ENCODE measurements around the gene BICC1. TPM values are rescaled to one million over a fixed set of nuclear protein-coding genes. Genes with fewer than 3 reads are reported as not detected.

The BICC1 gene
- total RNA-seq, 1 donor from 2014 or later: 17.0 TPM

DNA sequence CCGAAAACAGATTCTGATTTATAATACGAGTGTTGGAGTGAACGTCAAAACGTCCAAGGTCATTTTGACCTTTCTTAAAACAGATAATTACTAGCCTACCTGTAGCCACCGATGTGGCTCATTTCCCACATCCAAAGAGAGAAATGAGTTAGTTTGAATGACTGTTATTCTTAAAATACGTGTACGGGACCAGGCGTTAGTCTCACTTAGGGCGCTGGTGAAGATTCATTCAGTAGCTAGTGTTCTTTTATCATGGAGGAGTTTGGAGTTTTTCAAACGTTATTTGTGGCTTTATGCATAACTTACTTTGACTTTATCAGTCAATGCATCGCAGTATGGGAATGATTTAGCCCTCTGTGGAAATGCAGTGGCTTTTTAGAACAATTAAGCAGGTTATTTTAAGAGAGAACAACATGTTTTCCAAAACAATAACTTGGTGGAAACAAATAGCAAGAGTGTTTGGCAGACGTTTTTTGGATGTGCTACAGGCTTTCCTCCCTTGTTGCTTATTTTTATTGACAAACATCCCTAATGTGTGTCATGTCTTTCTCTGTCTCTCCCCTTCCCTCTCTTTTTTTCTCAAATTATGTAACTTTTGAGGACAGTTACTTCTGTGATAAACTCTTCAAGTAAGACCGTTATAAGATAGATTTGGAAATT is 1.6 kb downstream of the BICC1 start:
- no peak for DNase-seq (ENCODE audit: low spot score)

DNA sequence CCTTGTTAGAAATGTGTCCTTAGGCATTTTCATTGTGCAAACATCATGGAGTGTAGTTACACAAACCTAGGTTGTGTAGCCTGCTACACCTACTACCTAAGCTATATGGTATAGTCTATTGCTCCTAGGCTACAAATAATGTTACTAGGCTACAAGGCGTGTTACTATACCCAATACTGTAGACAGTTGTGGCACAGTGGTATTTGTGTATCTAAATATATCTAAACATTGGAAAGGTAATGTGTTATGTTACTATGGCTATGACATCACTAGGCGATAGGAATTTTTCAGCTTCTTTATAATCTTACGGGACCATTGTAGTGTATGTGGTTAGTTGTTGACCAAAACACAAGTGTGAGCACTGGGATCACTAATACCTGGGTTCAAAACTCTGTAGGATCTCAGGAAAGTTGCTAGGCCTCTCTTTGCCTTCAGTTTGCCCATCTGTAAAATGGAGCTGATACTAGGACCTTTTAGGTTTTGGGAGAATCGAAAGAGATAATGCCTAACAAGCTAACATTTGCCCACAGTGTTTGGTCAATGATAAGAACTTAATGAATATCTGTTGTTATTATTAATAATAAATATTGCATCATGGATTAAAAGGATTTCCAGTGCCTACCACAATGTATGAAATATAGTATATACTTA is 2.7 kb downstream of the BICC1 start:
- no peak for DNase-seq (ENCODE audit: low spot score)

DNA sequence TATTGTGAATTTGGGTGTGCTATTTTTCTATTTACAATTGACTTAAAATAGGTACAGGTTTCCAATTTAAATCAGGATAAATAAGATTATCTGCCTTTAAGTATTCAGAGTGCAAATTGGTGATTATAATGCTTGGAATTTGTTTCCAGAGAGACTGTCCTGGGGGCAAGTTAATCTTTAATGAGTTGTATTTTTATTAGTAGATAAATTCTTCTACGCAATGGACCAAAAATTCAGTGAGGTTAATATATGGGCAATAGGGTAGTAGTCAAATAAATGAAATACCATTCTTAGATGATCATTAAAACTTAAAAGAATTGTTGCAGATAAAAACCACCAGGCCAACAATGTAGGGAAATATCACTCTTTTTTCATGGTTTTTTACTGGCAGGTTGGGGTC is 3.4 kb downstream of the BICC1 start:
- DNase-seq (ENCODE audit: low spot score): no peak

DNA sequence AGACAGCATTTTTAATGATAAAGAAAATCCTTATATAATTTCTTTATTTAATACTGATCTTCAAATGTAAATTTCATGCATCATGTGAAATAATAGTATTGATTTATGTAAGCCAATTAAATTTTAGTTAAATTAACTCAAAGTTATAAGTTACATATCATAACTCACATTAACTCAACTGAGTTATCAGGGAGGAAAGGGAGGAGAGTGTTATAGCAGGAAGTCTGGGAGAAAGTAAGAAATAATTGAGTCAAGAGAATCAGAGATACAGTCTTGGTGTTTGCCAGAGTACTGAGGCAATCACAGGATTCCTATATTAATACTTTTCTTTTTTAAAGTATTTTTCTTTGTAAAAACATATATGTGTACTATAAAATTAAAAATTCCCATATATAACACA is 4.0 kb downstream of the BICC1 start:
- DNase-seq (ENCODE audit: low spot score): no peak

DNA sequence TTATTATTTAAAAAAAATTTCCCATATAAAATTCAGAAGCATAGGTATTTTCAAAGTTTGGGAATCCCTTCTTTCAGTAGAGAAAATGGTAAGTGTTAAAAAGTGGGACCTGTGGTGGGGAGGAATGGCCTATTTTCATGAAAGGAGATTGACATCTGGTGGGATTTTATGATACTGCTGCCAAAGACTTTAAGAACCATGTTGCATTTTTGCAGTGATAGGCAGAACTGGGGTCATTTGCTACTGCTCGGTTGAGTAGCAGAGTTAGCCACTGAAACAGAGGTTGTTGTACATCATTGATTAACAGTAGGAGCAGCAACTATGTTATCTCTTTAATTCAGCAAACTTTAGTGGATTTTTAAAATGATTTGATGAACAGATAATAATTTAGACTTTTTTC is 4.4 kb downstream of the BICC1 start:
- no peak for DNase-seq (ENCODE audit: low spot score)

DNA sequence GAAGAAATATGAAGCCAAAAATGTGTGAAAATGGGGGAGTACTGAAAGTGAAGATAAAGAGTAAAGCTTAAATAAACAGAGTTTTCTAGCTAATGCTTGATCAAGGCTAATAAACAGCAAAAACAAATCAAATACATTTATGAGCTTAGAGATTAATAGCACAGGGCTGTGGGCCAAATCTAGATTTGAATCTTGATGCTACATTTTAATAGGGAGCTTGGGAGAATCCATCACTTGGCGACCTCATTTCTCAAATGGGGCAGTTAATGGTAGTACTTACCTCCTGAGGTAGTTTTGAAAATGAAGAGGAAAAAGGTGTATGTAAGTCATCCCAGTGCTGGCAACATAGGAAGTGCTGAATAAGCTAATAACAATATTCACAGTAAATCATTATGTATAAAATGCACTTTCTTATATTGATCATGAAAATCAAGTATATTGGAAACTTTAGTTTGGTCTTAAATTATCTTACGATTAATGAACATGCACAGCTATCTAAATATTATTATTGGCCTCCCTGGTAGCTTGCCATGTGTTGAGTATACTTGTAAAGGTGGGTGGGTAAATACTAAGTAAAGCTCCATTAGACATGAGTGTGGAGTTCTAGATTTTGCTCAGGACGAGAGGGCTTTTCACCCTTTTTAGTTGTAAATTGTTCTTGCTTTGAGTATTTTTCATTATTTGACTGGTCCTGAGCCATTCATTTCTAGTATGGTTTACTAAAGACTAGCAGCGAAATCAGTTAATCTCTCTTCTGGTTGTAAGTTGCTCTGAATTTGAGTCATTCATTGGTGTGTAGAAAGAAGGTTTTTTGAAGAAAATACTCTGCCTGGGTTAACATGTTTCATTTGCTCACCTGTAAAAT is 5.1 kb downstream of the BICC1 start:
- DNase-seq (ENCODE audit: low spot score): no peak

DNA sequence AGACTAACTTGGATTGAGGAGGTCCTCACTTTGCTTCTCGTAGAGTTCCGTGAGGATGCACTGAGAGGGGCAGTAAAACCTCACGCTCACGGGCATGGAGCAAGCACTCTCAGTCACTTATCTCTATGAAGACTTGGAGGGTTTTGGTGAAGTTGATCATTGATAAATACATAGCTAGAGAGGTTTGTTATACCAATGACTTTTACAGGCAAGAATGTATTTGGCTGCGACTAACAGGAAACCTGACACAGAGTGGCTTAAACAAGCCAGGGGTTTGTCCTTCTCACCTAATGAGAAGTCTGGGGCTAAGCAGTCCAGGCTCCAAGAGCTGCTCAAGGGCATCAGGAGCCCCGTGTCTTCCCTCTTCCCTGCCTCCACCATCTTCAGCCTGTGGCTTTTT is 6.1 kb downstream of the BICC1 start:
- DNase-seq (ENCODE audit: low spot score): no peak

DNA sequence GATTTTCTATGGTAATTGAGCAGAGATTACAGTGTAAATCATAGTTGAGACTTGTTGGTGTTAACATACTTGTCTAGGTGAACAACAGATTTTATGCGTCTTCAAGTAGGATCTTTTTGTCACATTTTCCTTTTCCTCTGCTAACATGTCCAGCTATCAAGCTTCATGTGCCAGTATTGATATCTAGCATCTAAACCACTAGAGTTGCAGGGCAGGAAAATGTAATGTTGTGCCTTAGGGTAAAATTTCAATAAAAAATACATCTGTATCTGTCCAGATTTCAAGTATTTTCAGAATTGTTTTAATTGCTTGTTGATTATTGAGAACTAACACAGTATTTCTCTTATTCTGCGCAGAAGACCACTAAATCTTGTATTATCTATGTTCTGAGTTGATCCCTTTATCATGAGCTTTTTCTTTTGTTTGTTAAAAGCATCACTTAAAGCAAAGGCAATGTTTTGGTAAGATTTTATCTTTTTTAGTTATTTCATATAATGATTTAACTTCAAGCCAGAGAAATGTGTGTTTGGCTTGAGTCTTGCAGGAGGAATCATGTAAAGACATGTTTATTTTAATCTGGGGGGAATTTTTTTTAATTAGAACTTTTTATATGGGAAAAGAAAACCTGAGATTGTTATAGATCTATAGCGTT is 16.5 kb downstream of the BICC1 start:
- no peak for DNase-seq (ENCODE audit: low spot score)

DNA sequence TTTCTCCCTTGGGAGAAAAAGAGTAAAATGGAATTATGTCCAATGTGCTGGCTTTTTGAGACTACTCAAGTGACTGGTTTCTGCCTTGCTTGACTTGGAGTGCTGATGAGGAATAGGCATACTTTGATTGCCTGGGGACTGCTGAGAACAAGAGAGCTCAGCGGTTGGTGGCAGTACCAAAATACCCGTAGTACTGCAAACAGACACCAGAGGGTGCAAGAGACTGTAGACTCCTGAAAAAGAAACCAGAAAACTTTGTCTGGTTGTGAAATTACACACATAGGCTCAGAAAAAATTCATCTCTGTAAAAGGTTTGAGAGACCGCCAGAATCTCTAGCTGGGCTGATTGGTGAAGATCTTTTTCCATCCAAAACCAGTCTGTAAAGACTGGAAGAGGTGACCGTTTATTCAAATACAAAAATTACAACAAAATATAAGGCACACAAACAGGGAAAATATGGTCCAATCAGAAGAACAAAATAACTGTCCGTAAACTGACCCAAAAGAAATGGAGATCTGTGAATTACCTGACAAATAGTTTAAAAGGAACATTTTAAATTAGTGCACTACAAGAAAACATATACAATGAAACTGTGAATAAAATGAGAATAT is 18.5 kb downstream of the BICC1 start:
- DNase-seq (ENCODE audit: low spot score): no peak

DNA sequence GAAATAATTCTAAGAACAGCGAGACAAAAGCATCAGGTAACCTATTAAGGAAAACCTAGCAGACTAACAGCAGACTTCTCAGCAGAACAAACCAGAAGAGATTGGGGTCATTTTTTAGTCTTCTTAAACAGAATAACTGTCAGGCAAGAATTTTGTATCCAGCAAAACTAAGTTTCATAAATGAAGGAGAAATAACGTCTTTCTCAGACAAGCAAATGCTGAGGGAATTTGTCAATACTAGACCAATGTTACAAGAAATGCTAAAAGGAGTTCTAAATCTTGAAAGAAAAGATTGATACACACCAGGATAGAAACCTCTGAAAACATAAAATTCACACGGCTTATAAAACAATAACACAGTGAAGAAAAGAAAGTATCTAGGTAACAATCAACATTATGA is 22.6 kb downstream of the BICC1 start:
- DNase-seq (ENCODE audit: low spot score): no peak

DNA sequence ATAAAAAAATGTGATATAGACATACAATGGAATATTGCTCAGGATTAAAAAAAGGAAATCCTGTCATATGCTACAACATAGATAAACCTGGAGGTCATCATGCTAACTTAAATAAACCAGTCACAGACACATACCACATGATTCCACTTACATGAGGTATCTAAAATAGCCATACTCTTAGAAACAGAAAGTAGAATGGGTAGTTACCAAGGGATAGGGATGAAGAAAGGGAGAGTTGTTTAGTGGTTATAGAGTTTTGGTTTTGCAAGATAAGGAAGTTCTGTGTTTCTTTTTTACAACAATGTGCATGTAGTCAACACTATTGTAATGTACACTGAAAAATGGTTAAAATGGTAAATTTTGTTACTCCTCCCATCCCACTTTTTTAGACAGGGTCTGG is 30.5 kb downstream of the BICC1 start:
- no peak for DNase-seq (ENCODE audit: low spot score)

DNA sequence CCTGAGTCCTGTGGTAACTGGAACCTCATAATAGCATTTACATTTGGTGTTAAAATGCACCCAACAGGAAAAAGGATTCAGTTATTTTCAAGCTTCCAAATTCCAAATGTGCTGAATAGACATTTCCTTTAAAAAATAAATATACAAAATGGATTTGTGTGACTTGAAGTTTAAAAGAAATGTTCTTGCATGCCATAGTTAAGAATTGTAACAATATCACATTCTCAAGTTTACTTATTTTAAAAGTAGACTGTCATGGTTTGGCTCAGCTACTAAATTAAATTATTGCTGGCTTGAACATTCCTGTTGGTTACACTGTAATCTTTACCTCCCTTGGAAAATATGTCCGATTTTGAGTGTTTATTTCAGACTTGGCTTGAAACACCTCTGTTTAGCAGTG is 31.5 kb downstream of the BICC1 start:
- DNase-seq (ENCODE audit: low spot score): no peak

DNA sequence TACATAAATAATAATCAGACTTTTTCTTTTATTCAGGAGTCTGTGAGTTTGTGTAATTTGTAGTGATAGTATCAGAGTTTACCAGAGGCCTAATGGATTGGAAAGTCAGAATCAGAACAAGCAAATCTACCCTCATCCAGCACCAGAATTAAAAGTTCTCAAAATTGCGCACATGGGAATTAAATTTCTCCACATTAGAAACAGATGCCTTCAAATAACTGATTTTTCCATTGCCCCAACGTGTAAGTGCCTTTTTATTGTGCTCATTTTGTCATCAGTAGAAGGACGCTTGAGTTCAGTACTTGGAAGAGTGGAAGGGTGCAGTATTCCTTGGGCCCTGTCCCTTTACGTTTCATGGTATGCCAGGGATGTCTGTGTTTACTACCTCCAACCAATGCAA is 32.8 kb downstream of the BICC1 start:
- no peak for DNase-seq (ENCODE audit: low spot score)

DNA sequence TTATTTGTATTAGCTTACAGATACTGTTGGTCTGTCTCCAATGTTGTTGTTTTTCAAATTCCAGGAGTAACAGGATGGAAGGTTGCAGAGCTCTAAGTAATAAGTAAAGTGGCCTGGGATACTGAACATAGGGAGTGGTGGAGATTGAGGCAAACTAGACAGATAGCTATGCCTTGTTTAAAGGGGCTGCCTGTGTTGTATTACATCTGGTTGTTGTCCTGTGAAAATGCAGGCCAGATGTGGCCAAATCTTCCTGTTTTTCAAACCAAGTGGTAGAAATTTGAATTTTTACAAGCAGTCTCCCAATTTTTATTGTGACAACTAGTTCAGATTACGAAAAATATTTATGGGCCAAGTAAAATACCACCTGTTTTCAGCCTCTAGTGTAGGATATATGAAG is 33.5 kb downstream of the BICC1 start:
- DNase-seq (ENCODE audit: low spot score): no peak

DNA sequence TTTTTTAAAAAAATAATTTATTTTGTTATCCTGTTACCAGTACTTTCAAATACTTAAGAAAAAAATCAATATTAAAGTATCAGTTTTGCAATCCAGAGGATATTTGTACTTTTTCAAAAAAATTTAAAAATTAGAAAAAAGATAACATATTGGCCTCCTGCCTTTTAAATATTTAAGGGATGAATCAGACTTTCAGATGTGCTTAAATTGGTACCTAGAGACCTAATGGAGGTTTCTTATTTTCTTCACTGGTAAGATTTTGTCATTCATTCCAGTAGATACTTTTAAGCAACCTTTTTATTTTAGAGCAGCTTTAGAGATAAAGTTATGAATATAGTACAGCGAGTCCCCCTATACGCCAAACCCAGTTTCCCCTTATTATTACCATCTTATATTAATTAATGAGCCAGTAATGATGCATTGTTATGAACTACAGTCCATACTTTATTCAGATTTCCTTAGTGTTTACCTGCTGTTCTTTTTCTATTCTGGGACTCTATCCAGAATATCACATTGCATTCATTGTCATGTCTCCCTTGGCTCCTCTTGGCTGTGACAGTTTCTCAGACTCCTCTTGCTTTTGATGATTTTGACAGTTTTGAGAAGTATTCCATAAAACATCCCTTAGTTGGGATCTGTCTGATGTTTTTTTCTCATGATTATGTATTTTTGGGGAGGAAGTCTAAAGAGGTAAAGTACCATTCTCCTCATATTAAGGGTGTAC is 34.2 kb downstream of the BICC1 start:
- no peak for DNase-seq (ENCODE audit: low spot score)

DNA sequence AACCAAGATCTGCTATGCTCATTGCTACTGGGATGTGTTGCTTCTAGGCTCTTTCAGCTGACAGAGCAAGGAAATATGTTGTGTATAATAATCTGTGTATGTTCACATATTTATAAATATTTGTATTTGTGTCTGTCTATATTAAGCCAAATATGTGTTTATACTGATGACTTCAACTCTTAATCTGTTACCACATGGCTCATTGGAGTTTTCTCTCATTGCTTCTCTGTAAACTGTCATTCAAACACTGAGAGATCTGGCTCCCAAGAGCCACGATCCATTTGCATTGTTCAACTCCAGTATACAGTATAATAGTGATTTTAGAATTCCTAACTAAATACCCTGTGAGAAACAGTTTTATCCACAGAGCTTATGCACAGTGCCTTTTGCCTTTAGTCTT is 35.3 kb downstream of the BICC1 start:
- DNase-seq (ENCODE audit: low spot score): no peak

DNA sequence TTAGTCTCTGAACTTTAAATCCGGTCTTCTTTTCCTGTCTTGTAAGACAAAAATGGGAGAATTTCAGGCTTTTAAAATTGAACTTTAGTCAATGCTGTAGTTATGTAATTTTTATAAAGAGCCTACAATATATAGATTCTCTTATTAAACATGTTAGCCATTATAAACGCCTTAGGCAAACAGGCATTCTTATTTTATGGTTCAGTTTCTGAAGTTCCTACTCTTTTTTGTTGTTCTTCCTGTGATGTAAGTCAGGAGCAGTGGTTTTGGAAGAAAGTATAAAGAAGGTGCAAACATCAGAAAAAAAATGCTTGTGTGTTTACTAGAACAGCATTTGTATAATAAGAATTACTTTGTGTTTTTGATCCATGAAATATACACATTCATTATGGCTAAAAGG is 41.6 kb downstream of the BICC1 start:
- DNase-seq (ENCODE audit: low spot score): no peak

DNA sequence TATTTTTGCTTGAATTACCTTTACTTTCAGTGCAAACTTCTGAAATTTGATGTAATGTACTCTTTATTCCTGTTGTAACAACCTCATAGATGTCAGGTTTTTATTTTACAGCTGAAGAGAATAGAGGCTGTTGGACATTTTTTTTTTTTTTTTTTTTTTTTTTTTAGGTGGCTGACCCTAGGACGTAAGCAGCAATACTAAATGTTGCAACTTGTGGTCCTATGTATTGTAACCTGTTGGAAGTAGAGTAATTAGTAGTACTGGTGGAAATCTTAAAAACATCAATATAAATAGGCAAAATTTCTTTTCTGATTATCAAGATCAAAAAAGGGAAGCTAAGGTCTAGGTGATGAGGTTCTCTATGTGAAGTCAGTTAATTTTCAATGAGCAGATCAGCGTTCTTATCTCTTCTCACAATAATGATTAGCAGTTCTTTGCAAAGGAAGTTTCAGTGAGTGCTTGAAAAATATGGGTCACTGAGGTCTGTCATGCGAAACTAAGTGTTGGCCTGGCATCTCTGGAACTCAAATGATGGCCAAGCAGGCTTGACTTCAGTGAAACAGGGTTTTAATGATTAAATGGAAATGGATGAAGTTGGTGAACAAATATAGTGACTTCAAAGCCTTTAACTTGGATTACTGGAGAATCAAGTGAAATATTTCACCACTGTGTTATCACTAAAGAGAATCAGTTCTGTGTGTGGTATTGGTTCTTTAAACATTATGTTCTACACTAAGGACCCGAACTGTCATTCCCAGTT is 42.7 kb downstream of the BICC1 start:
- DNase-seq (ENCODE audit: low spot score): no peak

DNA sequence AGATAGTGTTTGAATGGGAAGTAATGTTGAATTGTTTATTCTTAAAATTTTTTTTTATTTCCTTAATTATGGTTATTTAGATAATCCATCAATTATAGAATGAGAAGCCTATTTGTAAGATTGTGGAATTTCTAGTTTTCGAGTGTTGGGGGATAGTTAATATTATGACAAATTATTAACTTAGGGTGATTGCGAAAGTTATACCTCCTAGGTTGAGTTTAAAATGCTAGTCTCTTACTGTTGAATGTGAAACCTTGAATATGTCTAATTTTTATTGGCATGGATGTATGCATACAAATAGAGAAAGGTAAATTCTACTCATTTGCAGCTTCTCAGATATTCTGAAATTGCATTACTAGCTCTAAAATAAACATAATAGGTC is 43.2 kb downstream of the BICC1 start:
- no peak for DNase-seq (ENCODE audit: low spot score)

DNA sequence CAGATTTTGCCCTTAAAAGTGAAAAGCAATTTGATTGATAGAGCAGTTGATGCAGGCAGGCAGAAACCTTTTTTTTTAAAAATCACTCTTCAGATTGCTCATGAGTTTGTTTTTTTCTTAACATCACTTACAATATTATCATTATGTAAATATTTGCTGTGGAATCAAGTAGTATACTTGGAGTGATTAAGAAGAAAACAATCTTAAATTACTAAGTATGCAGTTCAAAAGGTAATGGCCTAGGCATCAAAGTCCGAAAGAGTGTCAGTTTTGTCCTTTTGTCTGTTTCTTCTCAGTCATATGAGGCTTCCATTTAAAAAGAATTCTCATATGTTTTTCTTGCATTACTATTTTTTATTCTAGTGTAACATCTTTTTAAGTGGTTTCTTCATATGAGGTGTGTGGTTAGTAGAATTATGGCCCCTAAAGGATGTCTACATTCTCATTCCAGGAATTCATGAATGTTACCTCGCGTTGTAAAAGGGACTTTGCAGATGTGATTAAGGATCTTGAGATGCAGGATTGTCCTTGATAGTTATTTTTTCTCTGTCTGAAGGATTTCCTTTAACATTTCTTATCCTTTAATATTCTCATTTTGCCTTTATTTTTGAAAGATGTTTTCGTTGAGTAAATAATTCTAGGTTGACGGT is 44.0 kb downstream of the BICC1 start:
- DNase-seq (ENCODE audit: low spot score): no peak

Data from mesenteric fat pad (tissue), 1 donor.